Measurements from ENCODE around the gene POLR3B.
A peak's percentile ranks its signal among the peaks of the same experiment; 100 is the strongest.

Gene POLR3B

GRCh38 chr12:106412563-106412962 is 55.0 kb downstream of the POLR3B start:
- DNase-seq (ENCODE audit: low spot score): no peak

- DNase-seq (ENCODE audit: low spot score): no peak
Measured at GRCh38 chr12:106415134-106415533, 57.6 kb downstream of the POLR3B start.

GRCh38 chr12:106416273-106416672 is 58.7 kb downstream of the POLR3B start:
- DNase-seq (ENCODE audit: low spot score): no peak

- peak; percentile 38 for DNase-seq (ENCODE audit: low spot score)
Measured at GRCh38 chr12:106417926-106418910, 60.7 kb downstream of the POLR3B start.

- DNase-seq (ENCODE audit: low spot score): no peak
Measured at GRCh38 chr12:106418970-106419369, 61.4 kb downstream of the POLR3B start.

GRCh38 chr12:106423291-106423690 is 65.7 kb downstream of the POLR3B start:
- no peak for DNase-seq (ENCODE audit: low spot score)

- DNase-seq (ENCODE audit: low spot score): no peak
Measured at GRCh38 chr12:106425061-106425702, 67.6 kb downstream of the POLR3B start.

- no peak for DNase-seq (ENCODE audit: low spot score)
Measured at GRCh38 chr12:106427917-106428316, 70.4 kb downstream of the POLR3B start.

GRCh38 chr12:106428384-106428783 is 70.8 kb downstream of the POLR3B start:
- DNase-seq (ENCODE audit: low spot score): no peak

GRCh38 chr12:106429043-106429552 is 71.5 kb downstream of the POLR3B start:
- no peak for DNase-seq (ENCODE audit: low spot score)

- no peak for DNase-seq (ENCODE audit: low spot score)
Measured at GRCh38 chr12:106429636-106430035, 72.1 kb downstream of the POLR3B start.

GRCh38 chr12:106431839-106432411 is 74.4 kb downstream of the POLR3B start:
- DNase-seq (ENCODE audit: low spot score): no peak

GRCh38 chr12:106433055-106433454 is 75.5 kb downstream of the POLR3B start:
- DNase-seq (ENCODE audit: low spot score): no peak

- no peak for DNase-seq (ENCODE audit: low spot score)
Measured at GRCh38 chr12:106434526-106434925, 77.0 kb downstream of the POLR3B start.

- DNase-seq (ENCODE audit: low spot score): no peak
Measured at GRCh38 chr12:106436164-106436563, 78.6 kb downstream of the POLR3B start.

- no peak for DNase-seq (ENCODE audit: low spot score)
Measured at GRCh38 chr12:106442575-106442974, 85.0 kb downstream of the POLR3B start.

GRCh38 chr12:106445053-106445452 is 87.5 kb downstream of the POLR3B start:
- no peak for DNase-seq (ENCODE audit: low spot score)

GRCh38 chr12:106445959-106446358 is 88.4 kb downstream of the POLR3B start:
- no peak for DNase-seq (ENCODE audit: low spot score)

GRCh38 chr12:106446419-106447092 is 89.0 kb downstream of the POLR3B start:
- DNase-seq (ENCODE audit: low spot score): no peak

GRCh38 chr12:106452309-106452708 is 94.8 kb downstream of the POLR3B start:
- no peak for DNase-seq (ENCODE audit: low spot score)

GRCh38 chr12:106455111-106455510 is 97.6 kb downstream of the POLR3B start:
- no peak for DNase-seq (ENCODE audit: low spot score)

- DNase-seq (ENCODE audit: low spot score): no peak
Measured at GRCh38 chr12:106459124-106459523, 101.6 kb downstream of the POLR3B start.
